Upper lobe of right lung (tissue), 1 donor: Measurements from ENCODE around the gene LARGE1. TPM values are rescaled to one million over a fixed set of nuclear protein-coding genes. Genes with fewer than 3 reads are reported as not detected.

Experiments
- ATAC-seq: fragments of 200-7000 bp; cut with Tn5 transposase; one replicate; pipeline ENCODE4 v1.9.1; 2020; ENCODE audit warnings: mild to moderate bottlenecking, moderate library complexity
- DNase-seq: peaks from one replicate; pipeline ENCODE4 v3.0.0-alpha.2; 2020
- H3K27ac ChIP-seq: fragments of 200-600 bp; one replicate; pipeline ENCODE4 v1.8.0; 2022
- H3K27me3 ChIP-seq: fragments of 200-600 bp; one replicate; pipeline ENCODE4 v1.8.0; 2022; ENCODE audit warnings: mild to moderate bottlenecking
- H3K36me3 ChIP-seq: fragments of 200-600 bp; one replicate; pipeline ENCODE4 v1.8.0; 2022
- H3K4me1 ChIP-seq: fragments of 200-600 bp; one replicate; pipeline ENCODE4 v1.8.0; 2022
- H3K4me3 ChIP-seq: fragments of 200-600 bp; one replicate; pipeline ENCODE4 v1.8.0; 2022; ENCODE audit warnings: mild to moderate bottlenecking
- H3K9me3 ChIP-seq: fragments of 200-600 bp; one replicate; pipeline ENCODE4 v1.8.0; 2022
- CTCF ChIP-seq: fragments of 200-600 bp; IDR thresholded peaks from one replicate; pipeline ENCODE4 v1.8.0; 2022; ENCODE audit warnings: antibody characterized with exemption
- intact Hi-C: fragments of 100-400 bp; cut with DNase I; formaldehyde crosslinking; loops from one replicate; pipeline ENCODE4 v1.11.0; 2022
- total RNA-seq: library from RNA; stranded (reverse); fragmentation: NEBNext Ultra II Directional; extraction: Animal tissue kit (Norgen Biotek cat#: 25700); gene quantifications from one replicate; pipeline ENCODE4 v1.2.1, GENCODE V29; 2021
- donor health status: DM: no; HTN: yes; CAD: no; lungs with severe emphysema.

The LARGE1 gene
- total RNA-seq, 1 donor from 2014 or later: 33.5 TPM

GRCh38 chr22:33776491-33776890 lies 143.8 kb downstream of the LARGE1 start:
- H3K27ac ChIP-seq: no peak overlapping the region
- H3K4me1 ChIP-seq: peaks cover 1% of the 10 kb centered on the region

GRCh38 chr22:33774781-33775180 lies 145.5 kb downstream of the LARGE1 start:
- H3K4me3 ChIP-seq: no peak overlapping the region
- H3K27me3 ChIP-seq: no peaks in the 10 kb centered on the region
- no peaks in the 10 kb centered on the region for H3K36me3 ChIP-seq
- TF ChIP-seq CTCF: no peak
- DNase-seq (no peak), ATAC-seq (no peak)
- no peaks in the 10 kb centered on the region for H3K4me1 ChIP-seq
- H3K27ac ChIP-seq: no peak overlapping the region
- intact Hi-C loops: no loop called here
- no peaks in the 10 kb centered on the region for H3K9me3 ChIP-seq

More at GRCh38 chr22:33776491-33776890, 143.8 kb downstream of the LARGE1 start:
- TF ChIP-seq CTCF: no peak
- intact Hi-C loops: no loop called here
- Histone ChIP-seq H3K36me3 (no peaks in the 10 kb centered on the region), H3K27me3 (no peaks in the 10 kb centered on the region), H3K4me3 (no peak overlapping the region), H3K9me3 (no peaks in the 10 kb centered on the region)
- ATAC-seq: peak; percentile 38
- DNase-seq: no peak

GRCh38 chr22:33772745-33773144 lies 147.5 kb downstream of the LARGE1 start:
- H3K27ac ChIP-seq: no peak overlapping the region
- intact Hi-C loops: no loop called here
- no peak for TF ChIP-seq CTCF
- no peaks in the 10 kb centered on the region for H3K27me3 ChIP-seq
- ATAC-seq (no peak), DNase-seq (no peak)
- H3K36me3 ChIP-seq: no peaks in the 10 kb centered on the region
- no peaks in the 10 kb centered on the region for H3K9me3 ChIP-seq
- H3K4me1 ChIP-seq: no peaks in the 10 kb centered on the region
- H3K4me3 ChIP-seq: no peak overlapping the region

GRCh38 chr22:33771136-33771535 lies 149.1 kb downstream of the LARGE1 start:
- H3K4me3 ChIP-seq: no peak overlapping the region

GRCh38 chr22:33770723-33771122 lies 149.6 kb downstream of the LARGE1 start:
- no peak for TF ChIP-seq CTCF
- Histone ChIP-seq H3K4me3 (no peak overlapping the region), H3K27me3 (no peaks in the 10 kb centered on the region), H3K4me1 (no peaks in the 10 kb centered on the region), H3K36me3 (no peaks in the 10 kb centered on the region), H3K27ac (no peak overlapping the region), H3K9me3 (no peaks in the 10 kb centered on the region)
- DNase-seq (no peak), ATAC-seq (no peak)
- intact Hi-C loops: no loop called here

More at GRCh38 chr22:33771136-33771535, 149.1 kb downstream of the LARGE1 start:
- no peak for DNase-seq
- Histone ChIP-seq H3K4me1 (no peaks in the 10 kb centered on the region), H3K27me3 (no peaks in the 10 kb centered on the region), H3K36me3 (no peaks in the 10 kb centered on the region), H3K9me3 (no peaks in the 10 kb centered on the region), H3K27ac (no peak overlapping the region)
- intact Hi-C loops: no loop called here
- no peak for TF ChIP-seq CTCF
- ATAC-seq: no peak

GRCh38 chr22:33766091-33766490 lies 154.2 kb downstream of the LARGE1 start:
- no peaks in the 10 kb centered on the region for H3K36me3 ChIP-seq
- H3K9me3 ChIP-seq: no peaks in the 10 kb centered on the region
- ATAC-seq (no peak), DNase-seq (no peak)
- no peaks in the 10 kb centered on the region for H3K4me1 ChIP-seq
- no peak overlapping the region for H3K4me3 ChIP-seq
- no peaks in the 10 kb centered on the region for H3K27me3 ChIP-seq
- H3K27ac ChIP-seq: no peak overlapping the region
- intact Hi-C loops: no loop called here
- TF ChIP-seq CTCF: no peak
